ENCODE data around the gene PRKN.

DNA sequence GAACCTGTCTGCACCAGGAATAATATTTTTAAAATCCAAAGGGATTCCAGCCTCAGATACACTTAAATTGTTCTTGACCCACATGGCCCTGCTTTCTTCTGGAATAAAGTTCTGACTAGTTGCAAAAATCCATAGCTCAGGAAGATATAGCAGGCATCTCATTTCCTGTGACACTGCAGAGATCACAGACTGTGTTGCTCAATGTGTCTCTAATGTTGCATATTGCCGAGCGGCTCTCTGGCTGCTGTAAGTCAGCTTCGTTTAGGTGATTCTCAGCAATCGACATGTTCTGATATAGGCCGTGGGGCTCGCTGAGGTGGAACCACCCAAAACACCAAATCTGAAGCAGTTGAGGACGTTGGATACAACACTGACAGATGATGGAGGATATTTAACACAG lies 955.4 kb downstream of the PRKN start:
- TF ChIP-seq RARB (CRISPR knock-in tag; IDR thresholded peaks at IDR 0.05) = no peak
- TF ChIP-seq ZNF8 (CRISPR knock-in tag; IDR thresholded peaks at IDR 0.05) = no peak
- TF ChIP-seq TCF4 (CRISPR knock-in tag; IDR thresholded peaks at IDR 0.05; ENCODE audit: borderline replicate concordance) = no peak

All from SK-N-SH treated with all-trans-retinoic acid at 6 μM for 48 hours (cell line).